ENCODE measurements around the gene MOGAT1. TPM values are rescaled to one million over a fixed set of nuclear protein-coding genes. Genes with fewer than 3 reads are reported as not detected.

Gene MOGAT1
- total and polyA plus RNA-seq, 2 of the 13 experiments (the other 11 are each of a cell fraction or from before 2014, with no cell fraction given) = 0.98 to 4.3 TPM

DNA sequence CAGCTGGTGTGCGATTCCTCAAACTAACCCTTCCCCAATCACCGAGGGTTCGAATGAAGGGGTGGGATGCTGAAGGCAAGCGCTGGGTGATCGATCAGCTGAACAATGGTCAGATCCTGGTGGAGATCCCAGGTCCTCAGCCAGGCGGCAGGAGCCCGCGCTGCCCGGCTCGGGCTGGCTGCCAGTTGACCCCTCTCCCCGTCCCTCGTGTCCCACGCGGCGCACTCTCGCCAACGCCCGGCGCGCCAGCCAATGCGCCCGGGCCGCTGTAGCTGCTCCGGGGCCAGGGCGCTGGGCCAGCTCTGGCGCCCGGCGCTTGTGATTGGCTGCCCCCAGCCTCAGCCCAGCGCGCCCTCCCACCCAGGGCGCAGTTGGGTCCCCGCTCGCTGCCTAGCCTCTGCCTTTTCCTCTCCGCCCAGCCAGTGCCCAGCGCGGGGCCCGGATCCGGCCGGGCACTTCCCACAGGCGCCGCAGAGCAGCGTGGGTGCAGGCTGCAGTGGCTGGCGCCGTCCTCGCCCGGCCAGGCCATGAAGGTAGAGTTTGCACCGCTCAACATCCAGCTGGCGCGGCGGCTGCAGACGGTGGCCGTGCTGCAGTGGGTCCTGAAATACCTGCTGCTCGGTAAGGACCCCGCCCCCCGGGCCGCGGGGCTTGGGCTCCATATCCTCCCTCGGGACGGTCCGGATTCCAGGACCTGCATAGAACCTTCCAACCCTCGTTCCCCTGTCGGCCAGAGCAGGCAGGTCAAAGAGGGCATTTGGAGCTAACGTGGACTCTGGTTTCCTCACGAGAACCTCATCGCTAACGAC, at the start of gene MOGAT1 (continued):
- no peak; the same call in 1 of the 2 replicates for TF ChIP-seq ZNF550 (CRISPR knock-in tag; IDR thresholded peaks at IDR 0.05; ENCODE audit: borderline replicate concordance)
- peak; percentile 84 for TF ChIP-seq ARNTL (CRISPR knock-in tag; IDR thresholded peaks at IDR 0.05)
- no peak for TF ChIP-seq RORA (CRISPR knock-in tag; IDR thresholded peaks at IDR 0.05)
- TF ChIP-seq, protein P1, sequence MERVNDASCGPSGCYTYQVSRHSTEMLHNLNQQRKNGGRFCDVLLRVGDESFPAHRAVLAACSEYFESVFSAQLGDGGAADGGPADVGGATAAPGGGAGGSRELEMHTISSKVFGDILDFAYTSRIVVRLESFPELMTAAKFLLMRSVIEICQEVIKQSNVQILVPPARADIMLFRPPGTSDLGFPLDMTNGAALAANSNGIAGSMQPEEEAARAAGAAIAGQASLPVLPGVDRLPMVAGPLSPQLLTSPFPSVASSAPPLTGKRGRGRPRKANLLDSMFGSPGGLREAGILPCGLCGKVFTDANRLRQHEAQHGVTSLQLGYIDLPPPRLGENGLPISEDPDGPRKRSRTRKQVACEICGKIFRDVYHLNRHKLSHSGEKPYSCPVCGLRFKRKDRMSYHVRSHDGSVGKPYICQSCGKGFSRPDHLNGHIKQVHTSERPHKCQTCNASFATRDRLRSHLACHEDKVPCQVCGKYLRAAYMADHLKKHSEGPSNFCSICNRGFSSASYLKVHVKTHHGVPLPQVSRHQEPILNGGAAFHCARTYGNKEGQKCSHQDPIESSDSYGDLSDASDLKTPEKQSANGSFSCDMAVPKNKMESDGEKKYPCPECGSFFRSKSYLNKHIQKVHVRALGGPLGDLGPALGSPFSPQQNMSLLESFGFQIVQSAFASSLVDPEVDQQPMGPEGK (CRISPR knock-in tag; IDR thresholded peaks at IDR 0.05) = peak; percentile 71
- TF ChIP-seq, protein P2, sequence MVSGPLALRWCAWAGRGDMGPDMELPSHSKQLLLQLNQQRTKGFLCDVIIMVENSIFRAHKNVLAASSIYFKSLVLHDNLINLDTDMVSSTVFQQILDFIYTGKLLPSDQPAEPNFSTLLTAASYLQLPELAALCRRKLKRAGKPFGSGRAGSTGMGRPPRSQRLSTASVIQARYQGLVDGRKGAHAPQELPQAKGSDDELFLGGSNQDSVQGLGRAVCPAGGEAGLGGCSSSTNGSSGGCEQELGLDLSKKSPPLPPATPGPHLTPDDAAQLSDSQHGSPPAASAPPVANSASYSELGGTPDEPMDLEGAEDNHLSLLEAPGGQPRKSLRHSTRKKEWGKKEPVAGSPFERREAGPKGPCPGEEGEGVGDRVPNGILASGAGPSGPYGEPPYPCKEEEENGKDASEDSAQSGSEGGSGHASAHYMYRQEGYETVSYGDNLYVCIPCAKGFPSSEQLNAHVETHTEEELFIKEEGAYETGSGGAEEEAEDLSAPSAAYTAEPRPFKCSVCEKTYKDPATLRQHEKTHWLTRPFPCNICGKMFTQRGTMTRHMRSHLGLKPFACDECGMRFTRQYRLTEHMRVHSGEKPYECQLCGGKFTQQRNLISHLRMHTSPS (CRISPR knock-in tag; IDR thresholded peaks at IDR 0.05; ENCODE audit: low read depth) = peak; percentile 92
- 0 out of 2 replicates have a peak, but pooled peaks have one; percentile 20 for TF ChIP-seq SOX5 (CRISPR knock-in tag; IDR thresholded peaks at IDR 0.05; ENCODE audit: borderline replicate concordance)
- 0 out of 2 replicates have a peak, but pooled peaks have one; percentile 52 for TF ChIP-seq ZNF589 (CRISPR knock-in tag; conservative IDR thresholded peaks at IDR 0.05)
- TF ChIP-seq, protein P3, sequence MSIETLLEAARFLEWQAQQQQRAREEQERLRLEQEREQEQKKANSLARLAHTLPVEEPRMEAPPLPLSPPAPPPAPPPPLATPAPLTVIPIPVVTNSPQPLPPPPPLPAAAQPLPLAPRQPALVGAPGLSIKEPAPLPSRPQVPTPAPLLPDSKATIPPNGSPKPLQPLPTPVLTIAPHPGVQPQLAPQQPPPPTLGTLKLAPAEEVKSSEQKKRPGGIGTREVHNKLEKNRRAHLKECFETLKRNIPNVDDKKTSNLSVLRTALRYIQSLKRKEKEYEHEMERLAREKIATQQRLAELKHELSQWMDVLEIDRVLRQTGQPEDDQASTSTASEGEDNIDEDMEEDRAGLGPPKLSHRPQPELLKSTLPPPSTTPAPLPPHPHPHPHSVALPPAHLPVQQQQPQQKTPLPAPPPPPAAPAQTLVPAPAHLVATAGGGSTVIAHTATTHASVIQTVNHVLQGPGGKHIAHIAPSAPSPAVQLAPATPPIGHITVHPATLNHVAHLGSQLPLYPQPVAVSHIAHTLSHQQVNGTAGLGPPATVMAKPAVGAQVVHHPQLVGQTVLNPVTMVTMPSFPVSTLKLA (IDR thresholded peaks at IDR 0.05) = no peak
- peak; percentile 68 for TF ChIP-seq ZNF766 (CRISPR knock-in tag; IDR thresholded peaks at IDR 0.05; ENCODE audit: borderline replicate concordance)
- TF ChIP-seq, protein P4, sequence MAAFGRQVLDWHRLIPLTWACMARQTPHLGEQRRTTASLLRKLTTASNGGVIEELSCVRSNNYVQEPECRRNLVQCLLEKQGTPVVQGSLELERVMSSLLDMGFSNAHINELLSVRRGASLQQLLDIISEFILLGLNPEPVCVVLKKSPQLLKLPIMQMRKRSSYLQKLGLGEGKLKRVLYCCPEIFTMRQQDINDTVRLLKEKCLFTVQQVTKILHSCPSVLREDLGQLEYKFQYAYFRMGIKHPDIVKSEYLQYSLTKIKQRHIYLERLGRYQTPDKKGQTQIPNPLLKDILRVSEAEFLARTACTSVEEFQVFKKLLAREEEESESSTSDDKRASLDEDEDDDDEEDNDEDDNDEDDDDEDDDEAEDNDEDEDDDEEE (CRISPR knock-in tag; IDR thresholded peaks at IDR 0.05) = peak; percentile 81
- TF ChIP-seq ATAD3A (CRISPR knock-in tag; IDR thresholded peaks at IDR 0.05) = no peak
- TF ChIP-seq, protein P5, sequence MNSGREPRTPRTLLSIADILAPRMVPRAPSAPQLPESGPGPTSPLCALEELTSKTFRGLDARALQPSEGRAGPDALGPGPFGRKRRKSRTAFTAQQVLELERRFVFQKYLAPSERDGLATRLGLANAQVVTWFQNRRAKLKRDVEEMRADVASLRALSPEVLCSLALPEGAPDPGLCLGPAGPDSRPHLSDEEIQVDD (CRISPR knock-in tag; IDR thresholded peaks at IDR 0.05; ENCODE audit: borderline replicate concordance) = peak; percentile 84; the same call in 1 of the 2 replicates
- TF ChIP-seq, protein P6, sequence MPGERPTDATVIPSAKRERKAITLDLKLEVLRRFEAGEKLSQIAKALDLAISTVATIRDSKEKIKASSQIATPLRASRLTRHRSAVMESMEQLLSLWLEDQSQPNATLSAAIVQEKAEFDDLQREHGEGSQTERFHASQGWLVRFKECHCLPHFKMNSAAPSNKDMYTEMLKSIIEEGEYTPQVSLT (CRISPR knock-in tag; IDR thresholded peaks at IDR 0.05; ENCODE audit: borderline replicate concordance, low read depth) = no peak; the same call in 1 of the 2 replicates

Measured in HepG2 (cell line).